Left ventricle myocardium inferior (tissue), 1 donor: ENCODE results near the gene ARHGAP23. TPM values are rescaled to one million over a fixed set of nuclear protein-coding genes. Genes with fewer than 3 reads are reported as not detected.
A peak's percentile ranks its signal among the peaks of the same experiment; 100 is the strongest.

Experiments
- DNase-seq: peaks from one replicate; pipeline ENCODE4 v3.0.0-alpha.2; 2020
- H3K27ac ChIP-seq: fragments of 200-600 bp; replicated peaks from 2 replicates; pipeline ENCODE4 v1.8.0; 2021
- H3K27me3 ChIP-seq: fragments of 200-600 bp; 2 replicates; pipeline ENCODE4 v1.8.0; 2021; ENCODE audit warnings: low read depth
- H3K36me3 ChIP-seq: fragments of 200-600 bp; 2 replicates; pipeline ENCODE4 v1.8.0; 2021
- H3K4me1 ChIP-seq: fragments of 200-600 bp; 2 replicates; pipeline ENCODE4 v1.8.0; 2021
- H3K4me3 ChIP-seq: fragments of 200-600 bp; 2 replicates; pipeline ENCODE4 v1.8.0; 2021; ENCODE audit warnings: mild to moderate bottlenecking, moderate library complexity
- H3K9me3 ChIP-seq: fragments of 200-600 bp; replicated peaks from 2 replicates; pipeline ENCODE4 v1.8.0; 2021
- CTCF ChIP-seq: fragments of 200-600 bp; IDR thresholded peaks from 2 replicates; pipeline ENCODE4 v1.8.0; 2021; ENCODE audit warnings: antibody characterized with exemption, mild to moderate bottlenecking, borderline replicate concordance
- intact Hi-C: fragments of 100-400 bp; cut with micrococcal nuclease; formaldehyde crosslinking; loops from one replicate; pipeline ENCODE4 v1.11.0; 2022
- total RNA-seq: library from RNA; stranded (reverse); fragmentation: NEBNext Ultra II Directional; extraction: Animal tissue kit (Norgen Biotek cat#: 25700); gene quantifications from one replicate; pipeline ENCODE4 v1.2.1, GENCODE V29; 2021
- donor health status: DM: no; HTN: yes; CAD: no; lungs with severe emphysema.

The ARHGAP23 gene
- total RNA-seq, 1 donor from 2014 or later = 60.8 TPM

GRCh38 chr17:38418062-38418692 is 10.1 kb upstream of the ARHGAP23 start:
- Histone ChIP-seq H3K4me1 (peaks cover 58% of the 10 kb centered on the region), H3K9me3 (no peaks in the 10 kb centered on the region), H3K27me3 (peaks cover 56% of the 10 kb centered on the region), H3K36me3 (no peaks in the 10 kb centered on the region), H3K27ac (no peak overlapping the region), H3K4me3 (peak overlapping the region; percentile 62)
- DNase-seq = no peak
- intact Hi-C loops = no loop called here
- TF ChIP-seq CTCF = no peak

- Histone ChIP-seq H3K27me3 (peaks cover 56% of the 10 kb centered on the region), H3K4me1 (peaks cover 60% of the 10 kb centered on the region), H3K9me3 (no peaks in the 10 kb centered on the region), H3K36me3 (no peaks in the 10 kb centered on the region), H3K4me3 (peak overlapping the region; percentile 62), H3K27ac (no peak overlapping the region)
- intact Hi-C loops = no loop called here
- no peak for DNase-seq
- TF ChIP-seq CTCF = no peak
Measured at GRCh38 chr17:38418693-38419507, 9.4 kb upstream of the ARHGAP23 start.

GRCh38 chr17:38419508-38419981 is 8.7 kb upstream of the ARHGAP23 start:
- H3K4me1 ChIP-seq = peaks cover 65% of the 10 kb centered on the region
- no peak overlapping the region for H3K27ac ChIP-seq
- no peak for DNase-seq
- intact Hi-C loops = no loop called here
- H3K4me3 ChIP-seq = peak overlapping the region; percentile 62
- H3K36me3 ChIP-seq = no peaks in the 10 kb centered on the region
- no peak for TF ChIP-seq CTCF
- peaks cover 56% of the 10 kb centered on the region for H3K27me3 ChIP-seq
- H3K9me3 ChIP-seq = no peaks in the 10 kb centered on the region

GRCh38 chr17:38420518-38420917 is 7.7 kb upstream of the ARHGAP23 start:
- no peak overlapping the region for H3K4me3 ChIP-seq
- no peak for TF ChIP-seq CTCF

GRCh38 chr17:38421171-38421841 is 7.0 kb upstream of the ARHGAP23 start:
- H3K27me3 ChIP-seq = peaks cover 42% of the 10 kb centered on the region
- H3K9me3 ChIP-seq = no peaks in the 10 kb centered on the region
- H3K4me1 ChIP-seq = peaks cover 69% of the 10 kb centered on the region
- H3K27ac ChIP-seq = peak overlapping the region; percentile 54
- no peak for DNase-seq
- H3K36me3 ChIP-seq = no peaks in the 10 kb centered on the region
- peak overlapping the region; percentile 6 for H3K4me3 ChIP-seq
- TF ChIP-seq CTCF = no peak
- intact Hi-C loops = loop anchor here (10.0 kb wide), 1 partner anchor 63 kb away; no protein-coding TSS in a partner anchor

More at GRCh38 chr17:38420518-38420917, 7.7 kb upstream of the ARHGAP23 start:
- DNase-seq = no peak
- Histone ChIP-seq H3K27me3 (peaks cover 48% of the 10 kb centered on the region), H3K27ac (peak overlapping the region; percentile 54), H3K4me1 (peaks cover 65% of the 10 kb centered on the region), H3K36me3 (no peaks in the 10 kb centered on the region), H3K9me3 (no peaks in the 10 kb centered on the region)
- intact Hi-C loops = loop anchor here (10.0 kb wide), 1 partner anchor 64 kb away; no protein-coding TSS in a partner anchor
